CD4-positive, alpha-beta T cell treated with Interleukin-17A for 4 hours (primary cell): ENCODE results near the gene BCAS1.
A peak's percentile ranks its signal among the peaks of the same experiment; 100 is the strongest.

Source experiments
- DNase-seq: peaks from one replicate; pipeline ENCODE4 v3.0.0-alpha.2; 2020; ENCODE audit warnings: mixed read lengths

The BCAS1 gene

DNA sequence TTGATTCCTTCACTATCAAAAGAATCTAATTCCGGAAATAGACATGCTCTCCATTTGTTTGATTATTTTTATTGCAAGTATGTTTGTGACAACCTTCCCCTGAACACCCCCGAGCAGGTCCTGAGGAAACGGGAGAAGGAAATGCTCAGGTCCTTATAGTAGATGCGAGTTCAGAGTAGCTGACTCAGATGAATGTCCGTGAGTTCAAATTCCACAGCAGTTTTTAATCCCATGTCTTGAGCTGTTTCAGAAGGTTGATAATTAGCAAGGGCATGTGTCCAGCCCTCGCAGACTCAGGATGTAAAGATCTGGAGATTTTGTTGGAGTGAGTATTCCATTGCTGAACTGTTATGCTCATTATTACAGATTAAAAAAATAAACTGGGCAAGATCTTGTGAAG lies 169.3 kb downstream of the BCAS1 start:
- DNase-seq: no peak

DNA sequence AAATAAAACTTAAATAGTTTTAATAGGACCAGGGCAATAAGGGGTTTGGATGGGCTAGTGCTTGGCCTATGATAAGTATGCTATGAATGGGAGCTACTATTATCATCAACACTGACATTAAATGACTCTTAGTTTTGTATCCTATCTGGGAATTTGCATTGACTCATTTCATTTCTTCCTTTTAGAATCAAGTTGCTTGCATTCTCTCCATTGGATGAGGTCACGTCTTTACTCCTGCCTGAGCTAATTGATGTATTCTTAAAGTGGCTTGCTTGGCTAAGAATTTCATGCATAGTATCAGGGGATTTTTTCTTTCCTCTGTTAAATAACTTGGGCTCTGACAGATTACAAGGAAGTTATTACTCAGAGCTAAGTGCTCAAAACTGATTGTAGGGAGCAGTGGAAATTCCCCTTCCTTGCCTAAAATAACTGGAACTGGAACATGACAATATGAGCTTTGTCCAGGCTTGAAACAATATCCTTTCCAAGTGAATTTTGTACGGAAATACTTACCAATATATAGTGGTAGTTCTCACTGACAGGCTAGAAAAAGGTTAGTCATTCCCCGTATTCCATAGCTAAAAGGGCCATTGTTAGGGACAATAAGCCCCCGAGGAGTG lies 169.9 kb downstream of the BCAS1 start:
- no peak for DNase-seq

DNA sequence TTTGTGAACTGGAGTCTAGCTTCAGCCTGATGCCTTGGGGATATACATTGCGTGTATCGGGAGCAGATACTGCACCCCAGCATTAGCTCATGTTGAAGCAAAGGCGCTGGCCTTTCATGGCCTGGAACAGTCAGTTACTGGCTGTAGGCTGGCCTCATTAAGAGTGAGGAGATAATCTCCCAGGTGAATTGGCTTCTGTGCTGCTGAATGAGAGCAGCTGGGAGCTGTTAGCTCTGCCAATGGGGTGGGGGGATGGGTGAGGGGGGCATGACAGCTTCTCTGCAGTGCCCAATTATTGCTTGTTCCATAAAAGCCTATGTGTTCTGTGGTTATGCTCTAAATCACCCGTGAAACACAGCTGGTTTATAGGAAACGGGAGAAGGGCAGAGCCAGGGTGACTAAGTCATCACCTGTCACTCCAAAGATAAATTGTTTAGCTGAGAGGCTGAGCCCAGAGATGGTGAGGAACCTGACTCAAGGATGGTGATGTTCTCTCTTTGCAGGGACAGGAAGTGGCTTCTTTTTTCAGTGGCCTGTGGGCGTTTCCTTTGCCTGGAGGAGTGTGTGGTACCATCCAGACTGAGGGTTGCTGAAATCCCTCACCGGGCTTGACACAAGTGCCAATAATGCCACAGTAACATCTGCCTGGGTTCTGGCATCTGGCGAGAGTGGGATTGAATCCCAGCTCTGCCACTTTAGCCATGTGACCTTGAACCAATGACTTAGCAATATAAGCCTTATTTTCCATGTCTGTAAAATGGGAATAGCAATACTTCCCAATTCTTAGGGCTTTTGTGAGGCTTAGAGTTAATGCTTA lies 170.8 kb downstream of the BCAS1 start:
- DNase-seq: peak; percentile 82

DNA sequence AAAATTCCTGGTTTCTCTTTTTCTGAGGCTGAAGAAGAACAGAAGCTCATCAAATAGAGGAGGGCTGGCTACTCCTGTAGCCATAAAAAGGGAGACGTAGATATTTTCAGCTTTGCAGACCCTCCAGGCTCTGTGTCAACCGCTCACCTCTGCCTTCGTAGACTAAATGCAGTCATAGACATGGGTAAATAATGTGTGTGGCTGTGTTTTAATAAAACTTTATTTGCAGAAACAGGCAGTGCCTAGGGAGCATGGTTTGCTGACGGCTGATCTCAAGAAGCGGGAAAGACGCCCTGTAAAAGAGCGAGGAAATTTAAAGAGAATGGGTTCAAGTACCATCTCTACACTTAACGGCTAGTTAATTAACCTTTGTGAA lies 171.8 kb downstream of the BCAS1 start:
- DNase-seq: no peak

DNA sequence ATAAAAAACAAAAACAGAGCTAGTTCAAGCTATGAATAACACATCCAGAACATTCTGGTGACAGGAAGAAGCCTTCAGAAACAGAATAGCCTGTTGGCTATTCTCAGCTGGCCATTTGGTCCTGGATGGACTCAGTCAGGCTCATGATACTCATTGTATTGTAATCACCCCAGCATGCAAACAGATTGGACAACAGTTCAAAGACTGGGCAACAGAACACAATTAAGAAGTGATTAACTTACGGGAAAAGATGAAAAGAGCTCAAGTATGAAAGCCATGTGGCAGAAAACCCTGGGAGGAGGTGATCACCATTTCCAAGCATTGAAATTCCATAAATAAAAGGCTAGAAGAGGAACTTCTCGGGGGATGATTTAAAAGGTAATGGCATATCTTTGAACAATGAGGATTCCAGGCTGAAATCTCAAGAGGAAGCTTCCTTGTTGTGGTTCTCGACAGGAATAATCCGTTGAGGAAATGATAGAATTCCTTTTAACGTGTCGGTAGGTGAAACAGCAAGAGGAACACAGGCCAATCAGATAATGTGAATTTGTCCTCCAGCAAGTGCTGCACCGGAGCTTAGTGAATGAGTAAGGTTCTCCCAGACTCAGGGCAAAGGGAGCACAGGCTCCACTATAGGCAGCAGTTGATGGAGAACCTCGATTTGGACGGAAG lies 172.4 kb downstream of the BCAS1 start:
- DNase-seq: no peak

DNA sequence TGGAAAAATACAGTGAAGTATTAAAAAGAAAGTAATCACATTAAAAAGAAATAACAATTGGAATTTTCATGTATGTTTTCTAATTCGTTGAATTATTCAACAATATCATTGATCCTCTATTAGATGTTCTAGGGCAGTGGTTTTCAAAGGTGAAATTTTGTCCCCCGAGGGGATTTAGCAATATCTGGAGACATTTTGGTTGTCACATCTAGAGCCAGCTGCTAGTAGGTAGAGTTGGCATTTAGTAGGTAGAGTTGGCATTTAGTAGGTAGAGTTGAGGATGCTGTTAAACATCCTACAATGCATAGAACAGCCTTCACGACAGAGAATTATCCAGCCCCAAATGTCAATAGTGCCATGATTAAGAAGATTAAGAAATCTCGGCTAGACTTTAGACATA lies 173.7 kb downstream of the BCAS1 start:
- no peak for DNase-seq

DNA sequence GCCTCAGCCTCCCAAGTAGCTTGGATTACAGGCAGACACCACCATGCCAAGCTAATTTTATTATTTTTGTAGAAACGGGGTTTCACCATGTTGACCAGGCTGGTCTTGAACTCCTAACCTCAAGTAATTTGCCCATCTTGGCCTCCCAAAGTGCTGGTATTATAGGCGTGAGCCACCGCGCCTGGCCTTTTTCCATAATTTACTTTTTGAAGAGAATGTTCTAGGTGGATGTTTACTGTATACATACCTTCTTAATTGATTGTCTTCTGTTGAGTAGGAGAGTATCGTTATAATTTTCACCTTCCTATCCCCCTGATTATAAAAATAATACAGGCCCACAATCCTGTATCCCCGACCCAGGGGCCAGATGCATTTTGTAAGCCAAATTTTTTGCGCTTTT lies 174.4 kb downstream of the BCAS1 start:
- DNase-seq: no peak

DNA sequence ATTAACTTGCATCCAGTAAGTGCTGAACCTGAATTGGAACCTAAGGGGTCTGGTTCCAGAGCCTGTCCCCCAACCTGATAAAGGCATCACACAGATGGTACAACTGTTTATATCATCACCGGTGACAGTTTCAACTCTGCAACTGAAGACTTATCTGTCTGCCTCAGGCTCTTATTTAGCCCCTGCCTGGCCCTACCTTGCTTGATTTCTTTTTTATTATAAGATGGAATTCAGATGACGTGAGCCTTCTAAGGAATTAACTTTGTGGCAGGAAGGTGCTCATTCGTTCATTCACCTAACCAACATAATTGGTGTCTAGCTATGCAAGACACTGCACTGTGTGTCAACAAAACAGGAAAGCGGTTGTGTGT lies 175.0 kb downstream of the BCAS1 start:
- no peak for DNase-seq

DNA sequence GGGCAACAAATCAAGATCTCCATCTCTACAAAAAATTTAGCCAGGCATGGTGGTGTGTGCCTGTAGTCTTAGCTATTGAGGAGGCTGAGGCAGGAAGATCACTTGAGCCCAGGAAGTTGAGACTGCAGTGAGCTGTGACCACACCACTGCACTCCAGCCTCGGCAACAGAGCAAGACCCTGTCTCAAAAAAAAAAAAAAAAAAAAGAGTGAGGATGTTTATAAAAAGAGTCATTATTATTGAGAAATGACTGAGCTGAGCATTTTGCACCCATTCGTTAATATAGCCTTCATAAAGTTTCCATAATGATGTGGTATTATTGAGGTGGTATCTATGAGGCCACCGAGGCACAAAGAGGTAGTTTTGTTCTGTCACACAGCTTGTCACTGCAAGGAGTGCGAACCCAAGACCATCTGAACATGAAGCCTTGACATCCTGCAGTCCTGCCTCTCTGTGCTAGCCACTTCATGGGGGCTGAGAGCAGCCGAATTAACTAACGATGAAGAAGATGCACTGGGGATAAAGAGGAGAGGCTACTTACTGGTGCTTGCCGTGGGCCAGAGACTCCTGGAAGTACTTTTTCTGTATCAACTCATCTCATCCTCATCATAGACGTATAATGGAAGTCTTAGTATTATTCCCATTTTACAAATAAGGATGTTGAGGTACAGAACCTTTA lies 175.5 kb downstream of the BCAS1 start:
- DNase-seq: no peak
